ENCODE data around the gene SCD5. TPM values are rescaled to one million over a fixed set of nuclear protein-coding genes. Genes with fewer than 3 reads are reported as not detected.

SCD5 gene
- polyA plus RNA-seq, 10 donors: 8.5 to 17.3 (median 11.9) TPM

DNA sequence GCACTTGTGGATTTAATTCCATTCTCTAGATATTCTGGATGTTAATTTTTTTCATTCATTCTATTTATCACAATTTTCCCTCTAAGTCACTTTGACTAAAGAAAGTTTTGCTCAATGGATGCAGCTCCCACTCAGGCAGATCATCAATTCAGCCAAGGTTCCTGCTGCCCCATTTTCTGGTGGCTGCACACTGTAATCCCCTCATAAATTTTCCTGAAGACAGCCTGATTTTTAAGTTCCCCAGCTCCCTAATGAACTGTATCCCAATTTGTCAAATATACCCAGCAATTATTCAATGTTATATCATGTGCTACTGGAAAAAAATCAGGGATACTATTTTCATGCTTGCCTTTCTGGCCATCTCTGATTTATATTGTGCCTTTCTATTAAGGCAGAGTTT lies 61.2 kb downstream of the SCD5 start:
- no peak for DNase-seq

GRCh38 chr4:82733636-82734035 lies 65.0 kb downstream of the SCD5 start:
- DNase-seq: no peak

DNA sequence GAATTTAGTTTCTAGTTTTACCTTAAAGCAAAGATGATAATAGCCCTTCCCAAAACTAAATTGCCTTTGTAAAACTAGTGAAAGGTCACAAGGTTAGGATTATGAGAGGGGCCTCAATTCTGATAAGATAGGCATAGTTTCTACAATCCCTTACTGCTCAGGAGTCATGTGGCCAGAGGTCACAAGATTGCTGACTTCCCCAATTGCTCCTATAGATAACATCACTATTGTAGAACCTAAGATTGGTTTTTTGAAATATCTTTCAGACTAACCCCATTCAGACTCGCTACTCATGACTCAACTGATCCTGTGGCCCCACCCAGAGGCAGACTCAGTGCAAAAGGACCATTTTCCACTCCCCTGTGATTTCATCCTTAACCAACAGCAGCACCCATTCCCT lies 70.3 kb downstream of the SCD5 start:
- no peak for DNase-seq

- no peak for DNase-seq
Measured at GRCh38 chr4:82726596-82726995, 72.0 kb downstream of the SCD5 start.

DNA sequence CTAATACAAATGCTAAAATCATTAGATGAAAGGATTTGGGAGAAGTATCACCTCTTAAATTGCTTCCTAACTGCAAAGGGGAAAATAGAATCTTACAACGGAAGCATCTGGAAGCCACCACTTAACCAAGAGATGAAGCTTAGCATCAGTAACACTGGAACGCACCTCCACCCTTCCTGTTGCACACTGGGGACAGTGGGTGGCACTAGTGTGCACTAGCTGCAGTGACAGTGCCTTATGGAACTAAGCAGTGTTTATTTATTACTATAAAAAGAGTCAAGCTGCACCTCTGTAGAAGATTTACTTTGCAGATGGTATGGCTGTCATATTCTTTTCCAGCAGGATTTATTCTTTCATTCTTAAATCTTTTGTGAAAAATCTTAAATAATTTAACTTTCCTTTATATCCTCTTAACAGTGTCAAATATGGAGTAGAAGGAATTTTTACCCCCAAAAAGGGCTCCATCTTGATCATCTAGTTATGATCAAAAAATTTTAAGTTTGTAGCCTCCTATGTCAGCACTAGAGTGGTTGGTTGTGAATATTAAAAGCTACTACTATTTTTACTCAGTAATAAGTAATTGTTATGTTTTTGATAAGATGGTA lies 76.7 kb downstream of the SCD5 start:
- peak in 2 of 3 donors; percentile 19 to 50 for DNase-seq

GRCh38 chr4:82718162-82718940 lies 80.2 kb downstream of the SCD5 start:
- peak in 2 of 3 donors; percentile 20 to 33 for DNase-seq

GRCh38 chr4:82715731-82716617 lies 82.6 kb downstream of the SCD5 start:
- DNase-seq: no peak

DNA sequence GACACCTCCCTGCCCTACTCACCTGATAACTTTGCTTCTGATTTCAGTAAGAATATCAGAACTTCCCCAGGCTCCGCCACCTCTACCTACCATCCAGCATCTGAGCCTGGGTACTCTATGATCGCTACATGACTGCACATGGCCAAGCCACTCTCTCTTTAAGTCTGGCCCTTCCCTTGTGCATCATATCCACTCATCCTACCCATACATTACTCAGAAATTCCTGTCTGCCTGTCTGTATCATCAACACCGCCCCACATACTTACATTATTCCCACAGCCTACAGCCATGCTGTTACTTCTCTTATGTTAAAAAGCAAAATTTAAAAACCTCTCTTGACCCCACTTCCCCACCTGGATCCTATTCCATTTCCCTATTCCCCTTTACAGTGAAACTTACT lies 84.7 kb downstream of the SCD5 start:
- no peak for DNase-seq

DNA sequence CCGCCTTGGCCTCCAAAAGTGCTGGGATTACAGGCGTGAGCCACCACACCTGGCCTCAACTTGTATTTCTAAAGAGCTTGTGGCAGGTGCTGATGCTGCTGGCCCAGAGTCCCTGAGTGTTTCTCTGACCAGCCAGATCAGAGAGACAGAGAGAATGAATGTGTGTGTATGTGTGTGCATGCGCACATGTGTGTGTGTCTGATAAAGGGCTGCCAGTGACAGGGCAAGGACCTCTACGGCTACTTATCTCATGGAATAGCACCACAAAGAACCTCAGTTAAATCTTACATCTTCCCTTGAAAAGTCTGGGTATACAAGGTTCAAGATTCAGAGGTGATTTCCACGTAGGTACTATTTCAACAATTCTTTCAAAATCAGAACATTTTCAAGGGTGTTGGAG lies 86.0 kb downstream of the SCD5 start:
- no peak for DNase-seq

DNA sequence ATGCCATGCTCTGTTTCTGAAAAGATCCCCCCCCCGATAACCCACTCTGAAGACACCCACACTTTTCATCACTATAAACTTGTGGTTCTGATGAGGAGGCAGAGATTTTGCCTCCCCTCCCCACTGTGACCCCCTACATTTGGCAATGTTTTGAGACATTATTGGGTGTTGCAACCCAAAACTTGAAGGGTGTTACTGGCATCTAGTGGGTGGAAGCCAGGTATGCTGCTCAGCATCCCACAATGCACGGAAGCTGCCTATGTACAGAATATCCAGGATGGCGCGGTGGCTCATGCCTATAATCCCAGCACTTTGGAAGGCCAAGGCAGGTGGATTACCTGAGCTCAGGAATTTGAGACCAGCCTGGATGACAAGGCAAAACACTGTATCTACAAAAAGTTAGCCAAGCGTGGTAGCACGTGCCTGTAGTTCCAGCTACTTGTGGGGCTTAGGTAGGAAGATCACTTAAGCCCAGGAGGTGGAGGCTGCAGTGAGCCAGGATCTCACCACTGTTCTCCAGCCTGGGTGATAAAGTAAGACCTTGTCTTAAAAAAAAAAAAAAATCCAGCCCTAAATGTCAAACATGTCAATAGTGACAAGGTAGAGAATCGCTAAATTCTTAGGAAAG lies 87.3 kb downstream of the SCD5 start:
- no peak for DNase-seq

DNA sequence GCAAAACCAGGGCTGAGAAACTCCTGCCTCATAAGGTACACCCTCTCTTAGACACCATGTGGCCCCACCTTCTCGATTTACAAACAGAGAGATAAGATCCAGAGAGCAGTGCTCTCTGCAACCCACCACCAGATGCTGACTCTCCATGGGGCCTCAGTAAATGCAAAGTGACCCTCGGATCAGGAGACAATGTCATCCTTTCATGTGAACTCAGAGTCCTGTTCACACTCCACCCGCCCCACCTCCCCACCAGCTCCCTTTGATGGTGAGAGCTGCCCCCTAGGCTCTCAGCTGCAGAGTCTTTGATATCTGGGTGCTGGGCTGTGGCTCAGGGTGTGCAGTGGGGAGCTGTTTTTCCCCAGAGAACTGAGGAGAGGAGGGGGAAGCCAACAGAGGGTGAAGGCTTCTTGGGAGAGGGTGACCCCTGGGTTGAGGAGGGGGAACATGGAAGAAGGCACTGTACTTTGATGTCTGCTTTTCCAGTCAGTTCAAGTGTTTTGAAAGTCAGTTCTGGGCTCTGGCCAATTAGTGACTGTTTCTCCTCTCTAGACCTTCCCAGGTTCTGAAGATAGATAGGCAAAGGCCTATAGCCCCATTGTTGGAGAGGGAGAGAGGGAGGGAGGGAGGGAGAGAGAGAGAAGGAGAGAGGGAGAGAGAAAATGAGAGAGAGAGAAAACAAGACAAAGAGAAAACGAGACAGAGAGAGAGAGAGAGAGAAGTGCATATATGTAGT lies 88.2 kb downstream of the SCD5 start:
- DNase-seq: no peak

GRCh38 chr4:82708982-82709381 lies 89.6 kb downstream of the SCD5 start:
- no peak for DNase-seq

GRCh38 chr4:82706349-82707000 lies 92.1 kb downstream of the SCD5 start:
- no peak for DNase-seq

GRCh38 chr4:82705928-82706300 lies 92.7 kb downstream of the SCD5 start:
- no peak for DNase-seq

DNA sequence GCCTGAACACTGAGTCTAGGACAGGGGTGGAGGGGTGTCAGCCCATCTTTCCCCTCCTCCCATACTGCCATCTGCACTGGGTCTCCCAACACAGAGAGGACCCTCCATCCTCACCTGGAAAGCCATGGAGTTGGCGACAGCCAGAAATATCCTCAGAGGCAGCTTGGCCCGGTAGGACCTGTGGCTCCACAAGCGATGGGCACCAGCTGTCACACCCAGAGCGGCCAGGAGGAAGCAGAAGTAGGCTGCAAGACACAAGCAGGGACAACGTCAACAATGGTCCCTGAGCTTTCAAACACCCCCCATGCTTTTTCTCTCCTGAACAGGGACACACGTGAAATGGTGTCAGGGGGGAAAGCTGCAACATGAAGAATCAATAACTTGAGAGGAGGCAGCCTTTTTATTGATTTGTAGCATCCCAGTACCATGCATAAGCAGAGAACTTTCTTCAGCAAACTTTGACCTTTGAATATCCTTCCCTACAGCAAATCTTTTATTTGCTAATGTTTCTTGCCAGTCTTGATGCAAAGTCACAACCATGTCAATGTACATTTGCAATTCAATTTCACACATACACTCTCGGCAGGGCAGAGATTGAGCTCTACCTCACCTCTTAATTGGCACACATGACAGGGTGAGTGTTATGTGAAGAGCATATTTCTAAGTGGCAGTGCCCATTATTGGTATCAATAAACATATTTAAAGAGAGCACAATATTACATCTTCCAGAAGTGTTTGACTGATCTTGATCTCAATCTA lies 93.2 kb downstream of the SCD5 start:
- DNase-seq: no peak

GRCh38 chr4:82704156-82704555 lies 94.4 kb downstream of the SCD5 start:
- no peak for DNase-seq

DNA sequence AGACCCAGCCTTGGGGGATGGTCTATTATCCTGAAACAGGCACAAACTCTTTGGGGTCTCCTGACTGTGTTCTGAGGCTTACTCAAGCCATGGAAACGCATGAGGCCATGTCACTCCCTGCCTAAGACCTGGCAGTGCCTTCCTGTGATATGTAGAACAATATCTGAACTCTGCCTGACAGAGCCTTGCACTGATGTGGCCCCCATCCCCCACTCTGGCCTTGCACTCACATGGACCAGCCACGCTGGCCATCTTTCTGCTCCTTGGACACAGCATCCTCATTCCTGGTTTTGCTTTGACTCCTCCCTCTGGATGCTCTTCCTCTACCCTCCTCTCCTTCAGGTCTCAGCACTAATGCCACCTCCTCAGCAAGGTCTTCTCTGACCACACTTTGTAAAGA lies 100.2 kb downstream of the SCD5 start:
- DNase-seq: no peak

DNA sequence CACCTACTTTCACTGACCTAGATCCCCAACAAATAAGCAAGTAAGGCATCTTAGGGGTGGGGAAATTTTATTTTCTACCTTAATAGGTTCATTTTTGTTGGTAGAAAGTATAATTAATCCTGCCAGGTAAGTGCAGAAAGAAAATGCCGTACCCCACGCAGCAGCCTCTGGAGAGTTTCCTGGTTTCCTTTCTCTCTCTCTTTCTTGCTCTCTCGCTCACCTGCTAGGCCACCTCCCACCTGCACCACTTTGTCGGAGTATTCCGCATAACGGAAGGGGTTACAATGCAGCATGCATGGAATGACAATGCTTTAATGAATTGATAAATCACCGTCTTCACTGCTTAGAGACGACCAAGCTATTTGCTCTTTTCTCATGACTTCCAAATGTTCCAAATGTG lies 101.0 kb downstream of the SCD5 start:
- DNase-seq: no peak

DNA sequence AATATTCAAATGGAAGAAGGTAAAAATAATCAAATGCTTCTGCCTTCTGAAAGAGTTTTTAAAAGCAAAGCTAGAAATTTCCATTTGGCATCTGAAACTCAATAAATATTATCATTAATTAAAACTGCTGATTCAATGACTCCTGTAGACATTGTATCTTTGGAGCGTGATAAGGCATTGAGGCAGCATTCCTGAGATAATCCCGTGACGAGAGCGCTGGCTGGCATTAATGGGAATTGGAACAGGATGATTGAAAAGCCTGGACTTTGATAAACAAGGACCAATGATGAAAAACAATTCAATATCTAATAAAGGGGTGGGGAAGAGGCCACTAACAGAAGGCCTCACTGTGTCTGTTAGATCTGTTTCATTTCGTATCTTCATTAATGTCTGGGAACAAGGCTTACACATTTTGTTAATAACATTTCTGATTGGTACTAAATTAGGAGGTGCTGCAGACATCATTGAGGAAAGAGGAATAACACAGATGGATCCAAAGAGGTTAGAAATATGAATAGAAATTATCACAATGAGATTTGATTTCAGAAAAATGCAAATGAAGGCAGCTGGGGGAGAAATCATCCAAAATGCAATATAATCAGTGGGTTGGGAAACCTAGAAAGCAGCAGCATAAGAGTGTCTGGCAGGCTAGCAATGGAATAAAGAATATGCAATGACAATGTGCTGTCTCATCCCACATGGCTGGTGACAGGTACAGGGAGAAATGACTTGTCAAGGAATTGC lies 102.3 kb downstream of the SCD5 start:
- no peak for DNase-seq
